NAMALWA (cell line): Measurements from ENCODE around the gene CNKSR3.

ENCODE experiments used
- DNase-seq: peaks from one replicate; pipeline ENCODE4 v3.0.0-alpha.2; 2015; ENCODE audit warnings: low spot score

CNKSR3 gene

DNA sequence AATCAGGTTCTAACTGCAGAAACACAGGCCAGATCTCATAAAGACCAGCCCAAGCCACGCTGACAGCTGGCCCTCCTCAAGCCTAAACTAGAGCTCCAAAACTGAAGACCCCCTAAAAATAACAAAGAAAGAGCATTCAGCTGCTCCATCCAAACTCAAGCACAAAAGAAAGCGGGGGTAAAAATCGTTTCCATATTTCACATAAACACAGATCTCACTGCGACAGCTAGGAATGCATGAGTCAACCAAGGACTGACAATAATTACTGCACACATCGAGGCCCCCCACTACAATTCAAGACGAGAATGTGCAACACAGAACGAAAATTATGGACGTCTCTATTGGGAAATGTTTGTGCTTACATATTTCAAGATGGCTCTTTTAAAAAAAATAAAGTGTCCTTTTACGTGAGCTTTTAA lies 31.1 kb downstream of the CNKSR3 start:
- no peak for DNase-seq

- no peak for DNase-seq
Observed at GRCh38 chr6:154478701-154479060, 31.8 kb downstream of the CNKSR3 start.

GRCh38 chr6:154478021-154478700 lies 32.3 kb downstream of the CNKSR3 start:
- no peak for DNase-seq

DNA sequence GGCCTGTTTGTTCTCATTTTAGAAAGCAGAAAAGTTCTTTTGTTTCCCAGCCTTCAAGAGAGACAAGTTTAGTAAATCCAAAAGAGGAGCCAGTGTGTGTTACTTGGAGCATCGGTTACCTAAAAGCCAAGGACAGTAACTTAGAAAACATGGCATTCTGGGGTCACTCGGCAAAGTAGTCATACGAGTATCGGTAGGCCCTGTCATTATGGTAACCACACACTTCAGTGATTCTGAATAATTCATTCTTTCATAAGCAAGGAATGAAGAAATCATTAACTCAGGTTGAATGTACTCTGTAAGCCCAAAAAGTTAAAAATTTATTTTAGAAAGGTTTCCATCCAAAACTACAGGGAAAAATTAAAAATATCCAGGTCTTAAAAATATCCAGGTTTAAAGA lies 34.0 kb downstream of the CNKSR3 start:
- DNase-seq = no peak

DNA sequence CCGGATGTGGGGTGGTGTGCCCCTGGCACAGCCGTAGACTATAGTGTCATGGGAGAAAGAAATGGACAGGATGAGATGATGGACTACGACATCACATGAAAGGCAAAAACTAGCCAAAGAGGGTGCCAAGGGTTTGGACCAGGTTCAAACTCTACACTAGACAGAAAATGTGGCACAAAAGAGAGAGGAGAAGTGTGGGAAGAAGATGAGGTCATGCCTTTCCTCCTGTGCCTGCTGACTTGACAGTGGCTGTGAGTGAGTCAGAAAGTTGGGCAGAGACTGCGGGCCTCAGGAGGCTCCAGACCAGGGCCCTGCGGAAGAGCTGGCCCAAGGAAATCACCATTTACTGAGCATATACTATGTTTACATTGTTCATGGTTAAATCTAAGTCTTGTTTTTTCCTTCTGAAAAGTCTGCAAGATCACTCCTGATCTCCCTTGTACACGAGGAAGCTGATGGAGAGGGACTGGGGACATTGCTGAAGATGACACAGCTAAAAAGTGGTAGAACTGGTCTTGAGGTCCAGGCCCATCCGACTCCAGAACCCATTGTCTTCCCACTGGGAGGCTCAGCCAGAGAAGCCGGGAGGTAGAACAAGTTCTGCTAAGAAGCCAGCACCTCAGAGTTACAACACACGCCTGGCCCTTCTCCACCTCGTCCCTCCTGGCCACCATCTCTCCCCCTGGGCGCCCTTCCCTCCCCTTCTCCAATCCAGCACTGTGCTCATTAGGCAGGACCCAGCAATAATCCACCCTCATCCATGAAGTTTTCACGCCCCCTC lies 35.6 kb downstream of the CNKSR3 start:
- no peak for DNase-seq

DNA sequence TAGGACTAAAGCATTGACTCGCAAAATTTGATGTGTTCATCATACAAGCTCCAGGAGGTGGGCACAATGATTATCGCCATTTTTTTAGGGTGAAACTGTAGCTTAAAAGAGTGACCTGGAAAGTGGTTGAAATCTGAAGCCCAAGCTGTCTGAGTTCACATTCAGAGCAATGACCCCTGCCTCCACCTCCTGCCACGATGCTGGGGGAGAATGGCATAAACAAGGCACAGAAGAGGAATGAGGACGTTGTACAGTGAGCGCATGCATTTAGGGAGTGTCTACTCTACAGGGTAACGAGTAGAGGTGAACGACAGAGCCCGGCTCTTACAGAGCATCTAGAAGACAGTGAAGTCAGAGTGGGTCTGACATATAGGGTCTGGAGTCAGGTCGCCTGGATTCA lies 37.2 kb downstream of the CNKSR3 start:
- no peak for DNase-seq

DNA sequence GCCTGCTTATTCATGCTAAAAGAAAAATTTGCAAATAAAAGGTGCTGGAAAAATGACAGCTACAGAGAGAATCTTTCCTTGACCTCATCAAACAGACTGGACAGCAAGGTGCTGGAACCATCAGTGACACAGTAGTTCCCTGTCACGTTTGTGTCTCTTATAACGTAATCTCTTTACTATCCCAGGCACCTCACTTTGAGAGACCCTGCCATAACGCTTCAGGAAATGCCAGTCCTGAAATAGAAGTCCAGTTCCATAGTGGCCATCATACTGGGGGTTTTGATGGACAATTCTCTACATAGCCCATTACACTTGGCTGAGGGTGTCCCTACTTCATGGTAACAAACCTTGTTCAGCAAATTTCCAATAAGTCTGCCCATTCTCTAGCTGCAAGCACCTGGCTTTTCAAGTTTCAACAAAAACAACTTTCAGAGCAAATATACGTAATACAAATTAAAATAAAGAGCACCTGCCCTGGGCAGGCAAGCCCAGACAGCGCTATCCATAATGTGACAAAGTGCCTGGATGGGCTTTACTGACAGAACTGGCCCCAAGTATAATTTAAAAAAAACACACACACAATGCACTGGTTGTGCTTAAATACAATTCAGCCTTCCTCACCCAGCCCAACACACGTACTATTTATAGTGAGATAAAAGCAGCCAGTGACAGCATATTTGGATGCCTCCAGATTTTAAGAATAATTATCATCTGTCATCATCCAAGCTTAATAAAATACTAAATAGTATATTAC lies 38.7 kb downstream of the CNKSR3 start:
- no peak for DNase-seq

DNA sequence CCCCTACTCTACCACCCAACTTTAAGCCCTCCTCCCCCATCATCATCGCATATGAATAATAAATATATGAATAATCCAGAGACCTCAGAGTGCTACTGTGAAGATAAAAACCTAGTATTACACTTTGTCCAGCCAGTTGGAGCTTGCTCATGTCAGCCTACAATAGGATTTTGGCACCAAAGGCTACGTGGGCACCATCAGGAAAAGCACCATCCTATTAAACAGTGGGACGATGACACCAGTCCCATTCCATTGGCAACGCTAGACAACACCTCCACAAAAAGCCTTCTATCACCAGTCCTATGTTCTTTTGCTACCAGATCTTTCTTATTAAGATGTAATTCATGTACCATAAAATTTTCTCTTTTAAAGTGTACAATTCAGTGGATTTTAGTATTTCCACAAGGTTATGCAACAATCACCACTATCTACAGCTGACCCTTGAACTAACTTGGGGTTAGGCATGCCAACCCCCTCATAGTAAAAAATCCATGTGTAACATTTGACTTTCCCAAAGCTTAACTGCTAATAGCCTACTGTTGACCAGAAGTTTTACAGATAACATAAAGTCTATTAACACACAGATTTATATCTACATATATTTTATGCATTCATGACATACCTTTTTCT lies 41.1 kb downstream of the CNKSR3 start:
- DNase-seq = no peak

- DNase-seq = no peak
Observed at GRCh38 chr6:154468760-154469159, 41.7 kb downstream of the CNKSR3 start.

- no peak for DNase-seq
Observed at GRCh38 chr6:154466971-154467679, 43.4 kb downstream of the CNKSR3 start.

DNA sequence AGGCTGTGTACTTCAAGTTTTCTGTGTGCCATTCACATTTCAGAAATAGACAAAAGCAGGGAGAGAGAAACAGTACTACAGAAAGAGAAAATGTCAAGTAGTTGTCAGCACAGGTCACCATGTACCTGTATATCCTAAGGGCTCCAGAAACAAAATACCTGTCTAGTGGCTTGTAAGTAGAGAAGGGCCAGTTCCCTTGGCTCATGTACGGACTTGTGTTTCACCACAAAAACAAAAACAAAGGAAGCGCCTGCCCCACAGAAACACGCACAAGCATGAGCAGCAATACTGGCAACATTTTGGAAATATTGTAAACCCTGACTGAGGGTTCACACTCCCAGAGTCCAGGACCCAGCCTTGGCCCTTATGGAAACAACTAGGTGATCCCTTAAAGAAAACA lies 44.3 kb downstream of the CNKSR3 start:
- DNase-seq = no peak

- DNase-seq = no peak
Observed at GRCh38 chr6:154463573-154464419, 46.7 kb downstream of the CNKSR3 start.

- DNase-seq = no peak
Observed at GRCh38 chr6:154462425-154462824, 48.1 kb downstream of the CNKSR3 start.

GRCh38 chr6:154461348-154461747 lies 49.1 kb downstream of the CNKSR3 start:
- DNase-seq = no peak

GRCh38 chr6:154460306-154461071 lies 50.0 kb downstream of the CNKSR3 start:
- DNase-seq = no peak

GRCh38 chr6:154459513-154459912 lies 51.0 kb downstream of the CNKSR3 start:
- DNase-seq = no peak

DNA sequence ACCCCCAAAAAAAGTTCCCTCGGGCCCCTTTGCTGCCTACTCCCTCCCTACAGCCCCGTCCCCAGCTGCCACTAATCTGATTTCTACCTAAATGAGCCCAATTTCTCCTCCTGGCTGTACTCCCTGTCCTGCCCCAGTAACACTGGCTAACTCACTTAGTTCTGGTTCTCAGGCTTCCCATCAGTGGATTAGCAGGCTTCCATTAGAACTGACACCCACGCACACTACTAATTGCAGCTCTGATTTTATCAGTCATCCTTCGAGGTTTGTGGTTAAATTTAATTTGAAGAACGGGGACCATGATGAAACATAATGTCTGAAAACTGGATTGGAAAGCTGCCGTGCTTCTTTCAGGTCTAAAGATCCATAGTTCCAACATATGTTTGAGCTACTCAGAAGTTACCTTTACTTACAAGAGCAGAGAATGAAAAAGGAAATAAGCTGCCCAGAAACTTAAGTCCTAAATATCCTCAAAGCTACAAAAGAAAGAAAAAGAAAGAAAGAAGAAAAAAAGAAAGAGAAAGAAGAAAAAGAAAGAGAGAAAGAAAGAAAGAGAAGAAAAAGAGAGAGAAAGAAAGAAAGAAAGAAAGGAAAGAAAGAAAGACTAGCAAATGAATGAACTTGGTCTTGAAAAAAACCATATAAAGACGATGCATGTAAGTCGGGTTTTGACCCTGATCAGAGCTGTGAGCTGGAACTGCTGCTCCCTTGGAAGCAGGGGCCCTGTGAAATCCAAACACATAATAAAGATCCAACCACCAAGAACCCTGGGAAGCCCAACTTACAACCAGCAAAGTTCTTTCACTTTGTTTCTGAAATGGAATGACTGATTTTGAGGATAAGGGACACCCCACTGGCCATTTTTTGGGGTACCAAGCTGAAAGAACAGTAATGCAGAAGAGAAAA lies 51.7 kb downstream of the CNKSR3 start:
- DNase-seq = no peak

DNA sequence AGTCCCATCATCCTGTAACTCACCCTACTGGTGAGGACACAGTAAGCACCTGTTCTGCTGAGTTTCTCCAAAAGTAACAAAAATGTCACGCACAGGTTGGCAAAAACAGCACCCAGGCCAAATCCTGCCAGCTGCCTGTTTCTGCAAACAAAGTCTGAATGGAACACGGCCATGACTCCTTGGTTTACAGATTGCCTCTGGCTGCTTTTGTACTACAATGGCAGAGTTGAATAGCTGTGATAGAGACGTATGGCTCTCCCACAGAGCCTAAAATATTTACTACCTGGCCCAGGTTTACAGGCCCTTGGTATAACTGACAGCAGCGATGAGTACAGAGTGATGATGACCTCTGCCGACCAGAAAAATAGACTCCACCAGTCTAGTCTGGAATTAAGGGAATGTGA lies 52.6 kb downstream of the CNKSR3 start:
- no peak for DNase-seq

DNA sequence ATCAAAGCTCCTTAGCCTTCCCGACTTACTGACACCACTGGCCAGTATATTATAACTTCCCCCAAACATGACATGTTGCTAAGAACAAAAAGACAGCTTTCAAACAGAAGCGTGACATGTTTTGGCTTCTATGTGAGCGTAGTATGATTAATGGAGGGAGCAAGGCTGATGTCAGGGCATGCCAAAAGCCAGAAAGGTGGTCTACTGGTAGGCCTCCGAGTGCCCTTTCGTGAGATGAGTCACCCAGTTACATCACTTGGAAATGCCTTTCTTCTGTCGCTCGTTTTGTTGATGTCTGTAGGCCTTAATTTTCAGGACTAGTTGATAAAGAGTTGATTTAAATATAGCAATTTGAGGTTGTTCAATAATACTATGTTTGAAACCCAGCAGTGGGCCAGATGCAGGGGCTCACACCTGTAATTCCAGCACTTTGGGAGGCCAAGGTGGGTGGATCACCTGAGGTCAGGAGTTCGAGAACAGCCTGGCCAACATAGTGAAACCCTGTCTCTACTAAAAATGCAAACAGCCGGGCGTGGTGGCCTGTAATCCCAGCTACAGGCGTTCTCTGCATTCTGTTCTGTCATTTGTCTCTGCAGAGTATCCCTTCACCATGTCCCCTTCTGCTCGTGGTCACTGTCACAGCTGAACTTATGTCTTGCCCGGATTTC lies 53.3 kb downstream of the CNKSR3 start:
- no peak for DNase-seq
